ENCODE measurements around the gene MUCL3.
"Not testable (repeated sequence)": the region's sequence is repeated elsewhere in the genome, so short reads cannot be mapped to it uniquely, and the experiment has no call there.

MUCL3 gene

DNA sequence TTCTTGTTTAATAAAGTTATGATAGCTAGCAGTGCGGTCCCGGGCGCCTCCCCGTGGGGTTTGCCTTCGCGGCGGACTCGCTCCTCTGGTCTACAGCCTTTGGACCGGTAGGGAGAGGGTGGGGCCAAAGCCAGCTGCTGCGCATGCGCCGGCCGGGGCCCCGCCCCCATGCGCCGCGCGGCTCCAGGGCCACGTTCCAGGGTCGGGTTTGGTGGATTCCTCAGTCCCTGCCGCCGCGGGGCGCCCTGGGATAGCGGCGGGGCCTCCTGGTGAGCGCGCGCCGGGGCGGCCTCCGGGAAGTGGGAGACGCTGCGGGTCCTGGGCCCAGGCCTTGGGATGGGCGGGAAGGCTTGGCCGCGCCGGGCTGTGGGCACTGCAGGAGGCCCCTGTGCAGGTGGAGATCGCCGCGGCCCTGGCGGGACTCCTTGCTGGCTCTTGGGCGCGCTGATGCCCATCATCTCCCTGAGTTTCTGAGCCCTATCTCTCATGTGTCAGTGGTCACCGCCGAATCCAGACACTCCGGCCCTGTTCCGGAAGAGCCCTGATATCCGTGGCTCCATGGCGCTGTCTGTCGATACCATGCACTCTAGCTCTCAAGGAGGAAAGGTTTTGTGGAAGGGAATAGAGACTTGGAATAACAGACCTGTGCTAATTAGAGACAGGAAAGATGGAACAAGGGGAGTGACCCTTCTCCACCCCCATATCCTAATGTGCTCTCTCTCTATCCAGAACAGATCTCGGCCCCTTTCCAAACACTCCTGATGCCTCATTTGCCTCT, 26.5 kb upstream of the MUCL3 start, which contains the start of gene VARS2:
TSS of gene VARS2 (plus strand) at position 163 of the 778 bp plus-strand sequence. CDS start at position 762, 599 bp downstream.
- peak; percentile 77 to 90 (median 81) for DNase-seq

DNA sequence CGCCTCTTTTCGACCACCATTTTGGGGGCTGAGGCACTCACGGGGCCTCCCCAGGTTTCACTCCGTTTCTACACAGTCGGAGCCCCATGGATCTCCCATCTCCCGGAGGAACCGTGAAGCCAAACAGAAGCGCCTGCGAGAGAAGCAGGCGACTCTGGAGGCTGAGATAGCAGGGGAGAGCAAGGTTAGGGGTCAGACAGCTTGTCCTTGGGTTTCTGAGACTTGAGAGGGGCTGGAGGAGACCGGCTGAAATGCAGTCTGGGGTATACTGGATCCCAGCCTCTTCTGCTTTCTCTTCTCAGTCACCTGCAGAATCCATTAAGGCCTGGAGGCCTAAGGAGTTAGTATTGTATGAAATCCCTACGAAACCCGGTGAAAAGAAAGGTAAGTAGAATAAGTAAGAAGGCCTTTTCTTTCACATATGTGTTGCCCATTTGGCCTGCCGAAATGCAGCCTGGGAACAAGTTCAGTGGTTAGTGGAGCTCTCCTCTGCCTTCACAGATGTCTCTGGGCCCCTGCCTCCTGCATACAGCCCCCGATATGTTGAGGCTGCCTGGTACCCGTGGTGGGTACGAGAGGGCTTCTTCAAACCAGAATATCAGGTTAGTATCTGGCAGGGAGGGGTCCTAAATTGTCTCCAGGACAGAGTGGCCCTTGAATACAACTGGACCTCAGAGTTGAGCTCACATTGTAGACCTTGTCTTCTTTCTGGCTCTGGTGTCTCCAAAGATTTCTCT, 25.8 kb upstream of the MUCL3 start:
- no peak for DNase-seq

DNA sequence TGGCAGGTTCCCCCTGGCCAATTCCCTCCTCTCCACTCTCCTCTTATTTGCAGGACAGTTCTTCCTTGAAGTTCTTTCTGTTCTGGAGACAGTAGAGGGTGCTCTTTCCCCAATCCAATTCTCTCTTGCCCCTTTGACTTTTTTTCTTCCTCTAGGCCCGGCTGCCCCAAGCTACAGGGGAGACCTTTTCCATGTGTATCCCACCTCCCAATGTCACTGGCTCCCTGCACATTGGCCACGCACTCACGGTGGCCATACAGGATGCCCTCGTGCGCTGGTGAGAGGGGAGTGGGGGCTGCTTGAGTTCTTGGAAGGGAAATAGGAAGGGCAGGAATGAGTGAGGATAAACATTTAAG, 25.2 kb upstream of the MUCL3 start:
- DNase-seq = peak in 1 of 5 experiments; percentile 49

DNA sequence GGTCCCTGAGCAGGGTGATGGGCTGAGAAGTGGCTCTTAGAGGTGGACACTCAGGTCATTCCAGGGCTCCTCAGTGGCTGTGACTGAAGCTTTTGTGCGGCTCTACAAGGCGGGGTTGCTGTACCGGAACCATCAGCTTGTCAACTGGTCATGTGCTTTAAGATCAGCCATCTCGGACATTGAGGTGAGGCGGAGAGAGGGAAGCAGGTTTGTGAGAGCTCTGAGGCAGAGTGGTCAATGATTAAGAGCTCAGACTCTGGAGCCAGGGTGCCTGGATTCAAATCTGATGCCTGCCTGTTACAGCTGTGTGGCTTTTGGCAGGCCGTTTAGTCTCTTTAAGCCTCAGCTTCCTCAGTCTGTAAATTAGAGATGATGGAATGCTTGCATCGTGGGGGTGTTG, 23.7 kb upstream of the MUCL3 start:
- DNase-seq = no peak

- DNase-seq = no peak
Observed at GRCh38 chr6:30917487-30917886, 23.3 kb upstream of the MUCL3 start.

DNA sequence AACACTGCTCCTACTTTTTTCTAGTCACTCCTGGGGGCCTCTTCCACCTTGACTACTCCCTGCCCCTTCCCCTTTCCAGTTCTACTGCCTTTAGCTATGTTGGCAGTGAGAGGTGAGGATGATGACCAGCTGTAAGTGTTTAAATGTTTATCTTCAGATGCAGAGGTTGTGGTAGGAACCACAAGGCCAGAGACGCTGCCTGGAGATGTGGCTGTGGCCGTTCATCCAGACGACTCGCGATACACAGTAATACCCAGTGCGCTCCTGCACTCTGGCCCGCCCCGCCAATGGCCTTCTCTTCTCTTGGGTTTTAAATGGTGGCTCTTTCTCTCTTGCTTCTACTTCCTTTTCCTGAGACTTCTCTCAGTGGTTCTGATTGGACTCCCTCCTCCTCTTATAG, 22.1 kb upstream of the MUCL3 start:
- DNase-seq = no peak

- no peak for DNase-seq
Observed at GRCh38 chr6:30922447-30922852, 18.3 kb upstream of the MUCL3 start.

DNA sequence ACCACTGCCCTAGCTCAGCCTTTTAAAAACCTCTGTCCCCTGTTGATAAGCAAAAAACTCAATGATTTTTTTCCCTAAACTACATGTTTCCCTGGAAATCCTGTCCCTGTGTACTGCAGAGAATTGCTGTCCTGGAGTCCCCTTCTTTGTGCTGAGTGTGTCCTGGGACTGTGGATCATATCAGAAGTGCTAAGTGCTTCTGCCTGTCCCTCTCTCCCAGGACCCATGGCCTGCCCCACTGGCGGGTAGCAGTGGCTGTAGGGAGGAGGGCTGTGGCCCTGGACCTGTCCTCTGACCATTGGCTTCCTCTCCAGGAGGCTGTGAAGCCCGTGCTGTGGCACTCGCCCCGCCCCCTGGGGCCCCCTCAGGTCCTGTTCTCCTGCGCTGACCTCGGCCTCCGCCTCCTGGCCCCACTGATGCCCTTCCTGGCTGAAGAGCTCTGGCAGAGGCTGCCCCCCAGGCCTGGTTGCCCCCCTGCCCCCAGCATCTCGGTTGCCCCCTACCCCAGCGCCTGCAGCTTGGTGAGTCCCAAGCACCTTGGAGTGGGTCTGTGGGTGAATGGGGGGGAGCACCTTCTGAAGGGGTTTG, 16.6 kb upstream of the MUCL3 start:
- DNase-seq = not testable (repeated sequence)

DNA sequence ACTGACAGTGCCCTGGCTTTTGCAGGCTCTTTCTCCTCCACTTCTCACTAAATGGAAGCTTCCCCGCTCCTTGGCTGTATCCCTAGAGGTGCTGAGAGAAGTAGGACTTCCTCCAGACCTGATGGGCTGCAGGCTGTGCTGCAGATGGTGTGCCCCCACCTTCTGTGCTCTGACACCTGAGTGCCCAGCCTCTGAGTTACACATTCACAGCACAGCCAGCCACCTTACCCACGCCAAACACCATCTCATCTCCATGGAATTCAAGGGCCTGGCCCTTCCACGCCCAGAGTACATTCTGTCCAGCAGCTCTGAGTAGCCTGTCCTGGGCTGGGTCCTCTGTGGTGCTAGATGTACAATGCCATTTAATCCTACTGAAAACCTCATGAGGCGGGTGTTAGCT, 14.1 kb upstream of the MUCL3 start:
- no peak for DNase-seq

GRCh38 chr6:30927080-30927479, 13.7 kb upstream of the MUCL3 start:
- DNase-seq = not testable (repeated sequence)

- no peak for DNase-seq
Observed at GRCh38 chr6:30928677-30929076, 12.1 kb upstream of the MUCL3 start.

- no peak for DNase-seq
Observed at GRCh38 chr6:30930506-30930905, 10.3 kb upstream of the MUCL3 start.

DNA sequence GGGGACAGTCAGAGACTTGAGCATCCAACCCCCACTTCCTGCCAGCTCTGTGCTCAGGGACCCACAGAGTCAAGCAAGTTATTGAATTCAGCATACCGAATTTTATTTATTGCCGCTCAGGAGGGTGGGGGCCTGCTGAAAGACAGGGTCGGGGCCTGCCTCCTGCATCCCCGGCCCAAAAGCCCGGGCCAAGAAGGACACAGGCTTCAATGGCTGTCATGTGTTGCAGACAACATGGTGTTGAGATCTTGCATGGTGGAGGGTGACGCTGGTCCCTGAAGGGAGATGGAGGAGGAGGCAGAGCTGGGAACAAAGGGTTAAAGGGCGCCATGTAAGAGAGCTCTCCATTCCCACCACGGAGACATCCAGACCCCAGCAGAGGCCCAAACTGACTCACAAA, 9.5 kb upstream of the MUCL3 start:
- DNase-seq = no peak

- DNase-seq = no peak
Observed at GRCh38 chr6:30931969-30932645, 8.7 kb upstream of the MUCL3 start, which contains the start of gene SFTA2. SFTA2 (minus strand) TSS chr6:30932170; CDS start chr6:30932096, 74 bp downstream.

GRCh38 chr6:30932665-30933365, 8.0 kb upstream of the MUCL3 start:
- DNase-seq = no peak

DNA sequence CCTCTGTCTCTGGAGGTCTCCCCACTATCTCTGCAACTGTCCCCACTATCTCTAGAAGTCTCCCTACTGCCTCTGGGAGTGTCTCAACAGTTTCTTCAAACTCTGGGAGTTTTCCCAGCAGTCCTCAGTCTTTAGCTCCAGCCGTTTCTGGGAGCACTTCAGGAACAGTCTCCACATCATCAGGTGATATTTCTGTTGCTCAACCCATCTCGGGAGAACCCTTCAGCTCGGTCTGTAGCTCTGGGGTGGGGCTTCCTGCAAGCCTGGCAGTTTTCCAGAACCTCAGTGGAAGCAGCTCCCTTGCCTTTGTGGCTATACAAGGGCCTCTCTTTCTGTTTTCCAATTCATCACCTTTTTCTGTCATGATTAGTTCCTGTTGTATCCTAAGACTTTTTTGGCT, 5.8 kb upstream of the MUCL3 start:
- no peak for DNase-seq

DNA sequence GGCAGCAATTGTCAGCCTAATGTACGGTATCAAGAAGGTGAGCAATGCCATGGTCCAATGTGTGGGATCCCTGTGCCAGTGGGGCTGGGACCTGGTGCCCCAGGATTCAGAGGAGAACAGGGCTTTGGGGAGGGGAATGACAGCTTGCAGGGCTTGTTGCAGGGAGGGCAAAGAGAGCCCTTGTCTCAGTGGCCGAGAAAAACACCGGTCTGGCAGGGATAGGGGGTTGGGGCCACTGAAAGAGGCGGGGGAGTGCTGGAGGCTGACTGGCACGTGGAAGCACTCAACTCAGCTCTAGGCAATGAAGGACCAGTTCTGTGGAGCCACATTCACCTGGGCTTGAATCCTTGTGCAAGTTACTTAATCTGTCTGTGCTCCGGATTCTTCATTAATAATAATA, 3.5 kb upstream of the MUCL3 start:
- DNase-seq = no peak

DNA sequence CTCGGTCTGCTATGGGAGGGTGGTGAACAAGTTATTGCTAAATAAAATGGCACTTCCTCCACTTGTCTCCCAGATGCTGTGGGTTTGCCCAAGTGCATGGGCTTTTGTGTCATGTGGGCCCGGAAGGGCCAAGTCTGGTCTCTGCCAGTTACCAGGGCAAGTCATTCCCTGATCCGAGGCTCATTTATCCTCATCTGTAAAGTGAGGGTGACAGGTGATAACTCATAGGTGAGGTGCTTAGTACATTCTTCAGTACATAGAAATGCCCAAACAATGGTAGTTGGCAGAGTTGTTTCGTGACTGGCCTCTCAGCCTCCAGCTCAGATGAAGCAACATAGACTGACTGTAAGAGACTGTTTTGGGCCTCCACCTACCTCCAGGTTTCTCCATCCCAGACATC, 2.0 kb upstream of the MUCL3 start:
- no peak for DNase-seq

GRCh38 chr6:30939473-30939872, 1.3 kb upstream of the MUCL3 start:
- DNase-seq = no peak

DNA sequence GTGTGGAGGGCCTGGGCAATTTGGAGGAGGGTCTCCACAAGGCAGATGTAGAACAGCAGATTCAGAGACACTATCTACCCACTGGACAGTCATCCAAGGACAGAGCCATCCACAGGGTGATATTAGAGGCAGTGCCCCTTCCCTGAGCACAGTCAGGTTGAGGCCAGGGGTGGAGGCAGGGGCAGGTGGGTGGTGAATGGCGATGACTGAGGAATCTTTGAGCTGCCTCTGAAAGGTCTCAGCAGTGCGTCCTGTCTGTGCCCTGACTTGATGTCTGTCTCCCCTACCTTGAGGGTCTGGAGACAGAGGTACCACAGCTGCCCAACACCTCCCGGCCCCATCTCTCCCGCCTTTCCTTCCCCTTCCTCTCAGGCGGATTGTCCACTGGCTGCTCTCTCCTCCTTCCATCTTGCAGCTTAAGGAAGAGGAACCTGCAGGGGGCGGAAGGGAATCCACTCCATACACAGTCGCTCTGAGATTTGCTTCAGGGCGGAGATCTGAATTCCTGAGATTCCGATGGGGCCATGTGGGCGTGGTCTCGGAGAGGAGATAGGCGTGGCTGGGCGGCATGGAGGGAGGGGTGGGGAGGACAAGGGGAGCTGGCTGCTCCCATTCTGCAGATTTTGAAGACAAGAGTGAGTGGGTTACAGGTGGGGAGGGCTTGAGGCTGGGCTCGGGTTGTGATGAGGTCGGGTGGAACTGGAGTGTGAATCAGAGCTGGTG, 1.7 kb downstream of the MUCL3 start:
- no peak for DNase-seq

GRCh38 chr6:30944051-30944450, 3.3 kb downstream of the MUCL3 start:
- DNase-seq = no peak

DNA sequence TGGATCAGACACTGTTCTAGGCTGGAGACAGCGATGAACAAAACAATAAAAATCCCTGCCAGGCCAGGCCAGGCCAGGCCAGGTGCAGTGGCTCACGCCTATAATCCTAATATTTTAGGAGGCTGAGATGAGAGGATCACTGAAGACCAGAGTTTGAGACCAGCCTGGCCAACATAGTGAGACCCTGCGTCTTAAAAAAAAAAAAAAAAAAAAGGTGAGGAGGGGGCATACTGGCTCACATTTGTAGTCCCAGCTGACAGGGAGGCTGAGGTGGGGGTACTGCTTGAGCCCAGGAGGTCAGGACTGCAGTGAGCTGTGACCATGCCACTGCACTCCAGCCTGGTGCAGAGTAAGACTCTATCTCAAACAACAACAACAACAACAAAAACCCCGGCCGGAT, 4.5 kb downstream of the MUCL3 start:
- no peak for DNase-seq

Measured in T-helper 2 cell (primary cell).